Psoas muscle (tissue), 8 donors: ENCODE measurements around the gene LCTL. TPM values are rescaled to one million over a fixed set of nuclear protein-coding genes. Genes with fewer than 3 reads are reported as not detected.

Experiments
- ATAC-seq, 4 donors: fragments of 200-7000 bp; cut with Tn5 transposase; one replicate each; pipeline ENCODE4 v1.9.1; 2020; ENCODE audit warnings: moderate library complexity in 3 of 4, mild to moderate bottlenecking in 2 of 4
- DNase-seq, 2 donors: peaks; one replicate each; pipeline ENCODE4 v3.0.0-alpha.2; 2020
- H3K27ac ChIP-seq: fragments of 200-600 bp; one replicate; pipeline ENCODE4 v1.8.0; 2022
- H3K27me3 ChIP-seq, 3 donors: fragments of 200-600 bp in 1 of 3; one replicate each; pipeline versions ENCODE4 v1.6.1 to v1.8.0; 2013 to 2022; ENCODE audit warnings: low read length in 2 of 3, mild to moderate bottlenecking in 2 of 3, moderate library complexity in 1 of 3; ENCODE audit not compliant: insufficient read depth in 3 of 3
- H3K36me3 ChIP-seq, 2 donors: fragments of 200-600 bp in 1 of 2; one replicate each; pipeline versions ENCODE4 v1.6.1 to v1.8.0; 2013 to 2022; ENCODE audit warnings: low read depth in 1 of 2, mild to moderate bottlenecking in 1 of 2, moderate library complexity in 1 of 2; ENCODE audit not compliant: insufficient read depth in 1 of 2
- H3K4me1 ChIP-seq: fragments of 200-600 bp; one replicate; pipeline ENCODE4 v1.8.0; 2022
- H3K4me3 ChIP-seq: fragments of 200-600 bp; one replicate; pipeline ENCODE4 v1.8.0; 2022; ENCODE audit warnings: mild to moderate bottlenecking
- H3K9me3 ChIP-seq: fragments of 200-600 bp; one replicate; pipeline ENCODE4 v1.8.0; 2022
- CTCF ChIP-seq: fragments of 200-600 bp; IDR thresholded peaks from one replicate; pipeline ENCODE4 v1.8.0; 2022; ENCODE audit warnings: antibody characterized with exemption
- WGBS, 3 donors: extraction: QIAGEN DNeasy Blood & Tissue Kit; methylation state at CpG; one replicate each; pipeline versions ENCODE4 v1.1.6 to v1.1.7; 2013; 5-methylcytosine and 5-hydroxymethylcytosine counted together
- intact Hi-C, 2 donors: fragments of 100-400 bp; cut with DNase I; formaldehyde crosslinking; loops; one replicate each; pipeline versions ENCODE4 v1.11.0 to v1.14.2; 2022
- polyA plus RNA-seq, 3 donors: library from polyadenylated mRNA; stranded (reverse); fragments of 200-250 nt; gene quantifications; one replicate each; pipeline ENCODE4 v1.2.3, GENCODE V29; 2013
- total RNA-seq, 4 donors: library from RNA; stranded (reverse); fragmentation: NEBNext Ultra II Directional in 2 of 4; extraction: Animal tissue kit (Norgen Biotek cat#: 25700) in 2 of 4; gene quantifications; one replicate each; pipeline versions ENCODE4 v1.2.1 to v1.2.4, GENCODE V29; 2021 to 2023
- donor health status: healthy with polysubstance abuse.
- donor health status: DM: no; HTN: no; CAD: no; lungs with moderate emphysema.
- donor health status: Bipolar disorder and iron deficiency.
- donor health status: healthy.
- donor health status: DM: yes; HTN: yes; CAD: no.
- donor health status: DM: no; HTN: no; CAD: no.
- donor health status: DM: no; HTN: no; CAD: no.
- donor health status: DM: yes; HTN: yes; CAD: no.

Gene LCTL
- total and polyA plus RNA-seq, 7 donors, result not detected

DNA sequence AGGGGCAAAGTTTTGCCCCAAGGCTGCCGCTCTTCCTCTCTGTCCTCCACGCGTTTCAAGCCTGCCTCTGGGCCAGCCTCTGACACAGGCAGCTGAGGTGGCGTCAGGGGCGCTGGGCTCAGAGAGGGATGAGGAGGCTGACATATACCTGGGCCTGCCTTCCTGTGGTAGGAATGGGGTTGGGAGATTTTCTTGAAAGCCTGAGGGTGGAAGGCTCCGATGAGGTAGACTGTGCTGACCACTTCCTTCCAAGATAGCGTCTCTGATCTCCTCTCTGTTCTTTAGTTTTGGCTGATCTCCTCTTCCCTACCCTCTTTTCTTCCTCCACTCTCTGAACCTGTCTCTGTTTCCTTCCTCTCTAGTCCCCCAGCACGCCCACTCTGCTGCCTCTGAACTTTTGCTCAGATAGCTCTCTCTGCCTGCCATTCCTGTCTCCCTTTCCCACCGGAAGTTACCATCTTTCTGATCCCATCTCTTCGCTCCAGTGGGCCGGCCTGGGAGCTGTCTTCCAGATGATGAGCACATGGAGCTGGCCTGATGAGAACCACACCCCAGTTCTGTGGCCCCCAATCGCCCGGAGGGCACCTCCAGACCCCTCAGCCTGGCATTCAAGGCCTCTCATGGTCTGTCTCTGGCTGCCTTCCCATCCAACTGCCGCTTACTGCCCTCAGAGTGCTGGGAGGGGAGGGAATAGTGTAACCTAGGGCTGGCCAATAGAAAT is 32.5 kb upstream of the LCTL start:
- no peak overlapping the region for H3K27ac ChIP-seq
- no peaks in the 10 kb centered on the region for H3K36me3 ChIP-seq
- 76 to 79% (median 77%) methylated on average over 14 of the region's 14 CpGs for WGBS, 3 donors
- ATAC-seq (no peak), DNase-seq (no peak)
- H3K4me3 ChIP-seq, result no peak overlapping the region
- intact Hi-C loops, result no loop called here
- no peak for TF ChIP-seq CTCF
- H3K4me1 ChIP-seq, result no peaks in the 10 kb centered on the region
- no peaks in the 10 kb centered on the region for H3K27me3 ChIP-seq
- H3K9me3 ChIP-seq, result no peaks in the 10 kb centered on the region

GRCh38 chr15:66595931-66596545 is 30.2 kb upstream of the LCTL start:
- WGBS, 3 donors, result 73 to 77% (median 75%) methylated on average over 8 of the region's 8 CpGs

GRCh38 chr15:66595332-66595731 is 29.5 kb upstream of the LCTL start:
- ATAC-seq, result no peak
- intact Hi-C loops, result no loop called here
- Histone ChIP-seq H3K4me3 (no peak overlapping the region), H3K9me3 (no peaks in the 10 kb centered on the region), H3K27me3 (no peaks in the 10 kb centered on the region), H3K4me1 (no peaks in the 10 kb centered on the region), H3K36me3 (no peaks in the 10 kb centered on the region), H3K27ac (no peak overlapping the region)
- no peak for DNase-seq
- no peak for TF ChIP-seq CTCF

More at GRCh38 chr15:66595931-66596545, 30.2 kb upstream of the LCTL start:
- TF ChIP-seq CTCF, result no peak
- Histone ChIP-seq H3K27me3 (no peaks in the 10 kb centered on the region), H3K4me1 (no peaks in the 10 kb centered on the region), H3K9me3 (no peaks in the 10 kb centered on the region), H3K4me3 (no peak overlapping the region), H3K27ac (no peak overlapping the region), H3K36me3 (no peaks in the 10 kb centered on the region)
- DNase-seq (no peak), ATAC-seq (no peak)
- intact Hi-C loops, result no loop called here

- Histone ChIP-seq H3K27ac (no peak overlapping the region), H3K9me3 (no peaks in the 10 kb centered on the region), H3K36me3 (no peaks in the 10 kb centered on the region), H3K27me3 (no peaks in the 10 kb centered on the region), H3K4me1 (no peaks in the 10 kb centered on the region), H3K4me3 (no peak overlapping the region)
- DNase-seq, result no peak
- TF ChIP-seq CTCF, result no peak
- WGBS, 3 donors, result 57 to 63% (median 61%) methylated on average over 5 of the region's 5 CpGs
- no peak for ATAC-seq
- intact Hi-C loops, result no loop called here
Measured at GRCh38 chr15:66594836-66595235, 29.0 kb upstream of the LCTL start.

DNA sequence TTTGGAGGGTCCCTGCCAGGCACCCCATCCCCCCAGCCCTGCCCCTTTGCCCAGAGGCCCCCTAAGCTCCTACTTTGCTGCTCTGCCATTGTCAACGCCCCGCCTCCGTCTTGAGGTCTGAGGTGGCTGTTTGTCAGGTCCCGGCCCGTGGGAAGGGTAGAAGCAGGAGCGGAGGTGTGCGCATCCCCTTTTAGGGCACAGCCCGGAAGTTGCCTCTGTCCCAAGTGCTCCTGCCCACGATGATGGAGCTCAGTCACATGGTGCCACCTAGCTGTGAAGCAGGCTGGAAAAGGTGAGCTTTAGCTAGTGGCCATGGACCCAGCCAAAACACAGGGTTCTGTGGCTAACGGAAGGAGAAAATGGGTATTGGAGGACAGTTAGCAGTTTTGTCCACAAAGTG is 28.5 kb upstream of the LCTL start:
- DNase-seq, result no peak
- Histone ChIP-seq H3K27me3 (no peaks in the 10 kb centered on the region), H3K36me3 (no peaks in the 10 kb centered on the region), H3K9me3 (no peaks in the 10 kb centered on the region), H3K27ac (no peak overlapping the region), H3K4me3 (no peak overlapping the region), H3K4me1 (no peaks in the 10 kb centered on the region)
- TF ChIP-seq CTCF, result no peak
- 80 to 84% (median 80%) methylated on average over 10 of the region's 10 CpGs for WGBS, 3 donors
- no peak for ATAC-seq
- intact Hi-C loops, result no loop called here
